ENCODE measurements around the gene PLD6.
"Not testable (repeated sequence)": the region's sequence is repeated elsewhere in the genome, so short reads cannot be mapped to it uniquely, and the experiment has no call there.

PLD6 gene, protein sequence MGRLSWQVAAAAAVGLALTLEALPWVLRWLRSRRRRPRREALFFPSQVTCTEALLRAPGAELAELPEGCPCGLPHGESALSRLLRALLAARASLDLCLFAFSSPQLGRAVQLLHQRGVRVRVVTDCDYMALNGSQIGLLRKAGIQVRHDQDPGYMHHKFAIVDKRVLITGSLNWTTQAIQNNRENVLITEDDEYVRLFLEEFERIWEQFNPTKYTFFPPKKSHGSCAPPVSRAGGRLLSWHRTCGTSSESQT

DNA sequence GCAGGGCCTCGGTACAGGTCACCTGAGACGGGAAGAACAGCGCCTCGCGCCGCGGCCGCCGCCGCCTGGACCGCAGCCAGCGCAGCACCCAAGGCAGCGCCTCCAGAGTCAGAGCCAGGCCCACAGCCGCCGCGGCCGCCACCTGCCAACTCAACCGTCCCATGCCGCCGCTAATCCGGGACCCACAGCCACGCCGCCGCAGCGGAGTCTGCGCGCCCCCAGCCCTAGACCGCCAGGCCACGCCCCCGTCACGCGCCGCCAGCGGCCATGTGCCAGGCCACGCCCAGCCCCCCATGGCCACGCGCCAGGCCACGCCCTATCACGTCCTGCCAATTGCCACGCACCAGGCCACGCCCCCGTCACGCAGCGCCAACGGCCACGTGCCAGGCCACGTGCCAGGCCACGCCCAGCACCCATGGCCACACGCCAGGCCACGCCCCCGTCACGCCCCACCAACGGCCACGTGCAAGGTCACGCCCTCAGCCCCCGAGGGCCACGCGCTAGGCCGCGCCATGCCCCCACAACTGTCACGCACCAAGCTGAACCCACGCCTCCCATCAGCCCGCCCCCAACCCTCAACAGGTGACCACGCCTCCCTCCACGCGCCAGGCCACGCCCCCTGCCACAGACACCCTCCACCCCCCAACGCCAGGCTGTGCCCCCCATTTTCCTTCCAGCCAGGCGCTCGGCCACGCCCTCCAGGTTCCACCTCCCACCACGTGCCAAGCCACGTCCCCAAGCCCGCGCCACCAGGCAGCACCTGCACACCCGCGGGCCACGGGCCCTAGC is at the start of gene PLD6:
PLD6 (minus strand) TSS at position 210 of the 789 bp plus-strand sequence; CDS start at position 163, 47 bp downstream.
- in situ Hi-C loops (cut with MboI; ENCODE audit: low sequenced_read_pairs): no loop called here

DNA sequence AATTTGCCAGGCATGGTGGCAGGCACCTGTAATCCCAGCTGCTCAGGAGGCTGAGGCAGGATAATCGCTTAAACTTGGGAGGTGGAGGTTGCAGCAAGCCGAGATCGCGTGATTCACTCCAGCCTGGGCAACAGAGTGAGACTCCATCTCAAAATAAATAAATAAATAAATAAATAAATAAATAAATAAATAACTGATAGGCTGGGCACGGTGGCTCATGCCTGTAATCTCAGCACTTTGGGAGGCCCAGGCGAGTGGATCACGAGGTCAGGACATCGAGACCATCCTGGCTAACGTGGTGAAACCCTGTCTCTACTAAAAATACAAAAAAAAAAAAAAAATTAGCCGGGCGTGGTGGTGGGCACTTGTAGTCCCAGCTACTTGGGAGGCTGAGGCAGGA is 49.6 kb upstream of the PLD6 start:
- in situ Hi-C loops (cut with MboI; ENCODE audit: low sequenced_read_pairs): not testable (repeated sequence)

- in situ Hi-C loops (cut with MboI; ENCODE audit: low sequenced_read_pairs): no loop called here
These were observed 47.9 kb upstream of the PLD6 start for GRCh38 chr17:17254036-17254435.

- in situ Hi-C loops (cut with MboI; ENCODE audit: low sequenced_read_pairs): no loop called here
These were observed 47.3 kb upstream of the PLD6 start for GRCh38 chr17:17253406-17253805.

DNA sequence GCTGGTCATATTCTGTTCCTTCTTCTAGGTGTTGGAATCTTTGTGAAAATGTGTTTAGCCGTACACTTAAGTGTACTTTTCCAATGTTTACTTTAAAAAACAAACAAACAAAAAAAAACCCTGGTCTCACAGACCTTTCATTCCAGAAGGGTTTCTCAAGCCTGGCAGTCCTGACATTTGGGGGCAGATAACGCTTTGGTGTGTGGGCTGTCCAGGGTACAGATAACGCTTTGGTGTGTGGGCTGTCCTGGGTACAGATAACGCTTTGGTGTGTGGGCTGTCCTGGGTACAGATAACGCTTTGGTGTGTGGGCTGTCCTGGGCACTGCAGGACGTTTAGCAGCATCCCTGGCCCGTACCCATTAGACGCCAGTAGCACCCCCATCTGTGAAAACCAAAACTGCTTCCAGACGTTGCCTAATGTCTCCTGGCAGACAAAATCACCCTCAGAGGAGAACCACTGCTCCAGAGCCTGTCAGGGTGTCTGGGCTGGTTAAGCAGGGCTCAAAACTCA is 46.1 kb upstream of the PLD6 start:
- in situ Hi-C loops (cut with MboI; ENCODE audit: low sequenced_read_pairs): no loop called here

DNA sequence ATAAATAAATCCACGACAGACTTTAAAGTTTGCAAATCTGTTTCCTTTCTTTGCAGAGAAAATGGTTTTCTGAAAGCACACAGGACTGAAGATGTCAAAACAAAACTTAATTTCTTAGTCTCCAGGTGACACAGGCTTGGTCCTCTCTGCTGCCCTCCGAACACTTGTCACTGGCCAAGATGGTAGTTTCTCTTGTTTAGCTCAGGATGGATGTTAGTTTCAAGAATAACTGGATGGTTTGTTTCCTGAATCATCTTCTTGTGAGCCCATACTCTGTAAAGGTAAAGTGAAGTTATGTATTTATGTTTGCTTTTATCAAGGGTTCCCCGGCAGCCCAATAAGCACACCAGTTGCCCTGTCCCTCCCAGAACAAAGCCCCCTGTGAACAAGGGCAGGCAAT is 40.7 kb upstream of the PLD6 start:
- in situ Hi-C loops (cut with MboI; ENCODE audit: low sequenced_read_pairs): no loop called here

DNA sequence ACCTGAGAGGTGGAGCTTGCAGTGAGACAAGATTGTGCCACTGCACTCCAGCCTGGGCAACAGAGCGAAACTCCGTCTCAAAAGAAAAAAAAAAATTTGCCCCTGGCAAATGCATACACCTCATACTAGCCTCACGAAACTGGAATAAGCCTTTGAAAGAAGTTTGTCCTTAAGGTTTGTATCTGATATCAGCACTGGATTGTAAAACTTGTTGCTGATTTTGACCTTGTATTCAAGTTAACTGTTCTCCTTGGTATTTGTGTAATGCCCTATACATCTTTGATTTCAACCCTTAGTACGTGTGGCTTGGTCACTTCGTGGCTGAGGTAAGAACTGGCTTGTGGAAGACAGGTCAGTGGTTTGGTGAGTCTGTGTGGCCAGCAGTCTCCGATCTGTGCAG is 37.0 kb upstream of the PLD6 start:
- in situ Hi-C loops (cut with MboI; ENCODE audit: low sequenced_read_pairs): no loop called here

- in situ Hi-C loops (cut with MboI; ENCODE audit: low sequenced_read_pairs): no loop called here
These were observed 36.1 kb upstream of the PLD6 start for GRCh38 chr17:17242246-17242645.

GRCh38 chr17:17241656-17242055 is 35.5 kb upstream of the PLD6 start:
- in situ Hi-C loops (cut with MboI; ENCODE audit: low sequenced_read_pairs): no loop called here

GRCh38 chr17:17239832-17240231 is 33.7 kb upstream of the PLD6 start:
- in situ Hi-C loops (cut with MboI; ENCODE audit: low sequenced_read_pairs): no loop called here

GRCh38 chr17:17237026-17237799 is 31.1 kb upstream of the PLD6 start, which contains the start of gene FLCN:
TSS of gene FLCN (minus strand) at chr17:17237168. CDS start at chr17:17228137, 9,031 bp downstream.
- in situ Hi-C loops (cut with MboI; ENCODE audit: low sequenced_read_pairs): no loop called here

DNA sequence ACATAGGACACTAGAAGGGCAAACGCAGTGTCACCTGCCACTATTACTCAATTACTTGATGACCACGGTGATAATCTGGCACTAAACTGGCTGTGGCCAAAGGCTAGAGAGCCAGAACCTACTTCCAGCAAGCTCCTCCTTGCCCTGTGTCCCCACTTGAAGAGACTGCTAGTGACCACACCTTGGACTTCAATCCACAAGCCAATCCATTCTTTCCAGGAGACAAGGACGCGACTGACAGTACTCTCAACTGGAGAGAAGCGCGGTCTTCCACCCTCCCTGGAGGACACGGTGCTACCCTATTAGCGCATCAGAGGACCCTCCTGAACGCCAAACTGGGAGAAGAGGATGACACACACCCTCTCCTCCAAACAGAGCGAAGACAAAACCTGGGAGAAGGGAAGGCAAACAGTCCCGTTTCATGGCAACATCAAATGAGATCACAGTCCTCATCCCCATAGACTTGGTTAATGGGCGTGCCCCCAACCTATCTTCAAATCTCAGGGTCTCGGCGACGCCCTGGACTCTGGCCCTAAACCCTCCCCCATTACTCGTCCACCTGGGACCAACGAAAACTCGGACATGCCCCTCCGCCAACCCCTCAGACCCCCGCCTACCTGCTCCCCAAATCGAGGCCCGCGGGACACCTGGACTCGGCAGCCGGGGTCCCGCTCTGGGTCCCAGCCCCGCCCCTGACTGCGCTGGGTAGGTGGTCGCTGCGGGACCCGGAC is 30.3 kb upstream of the PLD6 start:
- in situ Hi-C loops (cut with MboI; ENCODE audit: low sequenced_read_pairs): no loop called here

- in situ Hi-C loops (cut with MboI; ENCODE audit: low sequenced_read_pairs): no loop called here
These were observed 29.4 kb upstream of the PLD6 start for GRCh38 chr17:17235212-17236174.

- in situ Hi-C loops (cut with MboI; ENCODE audit: low sequenced_read_pairs): no loop called here
These were observed 26.1 kb upstream of the PLD6 start for GRCh38 chr17:17232303-17232621.

DNA sequence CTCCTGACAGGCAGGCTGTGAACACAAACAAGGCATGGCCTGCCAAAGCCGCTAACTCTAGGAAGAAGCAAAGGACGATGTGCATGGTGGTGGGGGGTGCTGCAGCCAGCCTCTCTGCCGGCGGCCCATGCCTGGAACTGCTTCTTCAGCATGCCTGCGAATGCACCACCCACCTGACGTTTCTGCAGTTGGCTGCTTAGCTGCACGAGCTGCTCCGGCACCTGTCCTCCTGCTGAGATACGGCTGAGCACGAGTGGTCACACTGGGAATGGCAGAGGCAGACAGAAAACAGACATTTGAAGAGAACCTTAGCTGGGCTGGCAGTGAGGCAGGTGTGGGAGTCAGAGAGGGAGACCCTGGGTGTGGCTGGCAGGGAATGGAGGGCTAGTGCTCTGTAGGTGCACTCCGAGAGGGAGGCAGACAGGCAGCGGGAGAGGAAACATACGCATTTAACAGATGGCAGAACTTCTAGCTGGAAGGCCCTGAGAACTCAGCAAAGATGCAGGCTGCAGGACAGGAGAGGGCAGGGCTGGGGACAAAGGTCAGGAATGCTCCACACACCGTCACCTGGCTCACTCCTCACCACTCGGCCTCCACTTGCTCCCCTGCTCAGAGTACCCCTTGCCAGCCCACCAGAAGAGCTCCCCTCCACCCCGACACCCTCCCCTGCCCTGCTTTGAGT is 25.6 kb upstream of the PLD6 start:
- in situ Hi-C loops (cut with MboI; ENCODE audit: low sequenced_read_pairs): no loop called here

GRCh38 chr17:17229416-17230384 is 23.6 kb upstream of the PLD6 start:
- in situ Hi-C loops (cut with MboI; ENCODE audit: low sequenced_read_pairs): no loop called here

DNA sequence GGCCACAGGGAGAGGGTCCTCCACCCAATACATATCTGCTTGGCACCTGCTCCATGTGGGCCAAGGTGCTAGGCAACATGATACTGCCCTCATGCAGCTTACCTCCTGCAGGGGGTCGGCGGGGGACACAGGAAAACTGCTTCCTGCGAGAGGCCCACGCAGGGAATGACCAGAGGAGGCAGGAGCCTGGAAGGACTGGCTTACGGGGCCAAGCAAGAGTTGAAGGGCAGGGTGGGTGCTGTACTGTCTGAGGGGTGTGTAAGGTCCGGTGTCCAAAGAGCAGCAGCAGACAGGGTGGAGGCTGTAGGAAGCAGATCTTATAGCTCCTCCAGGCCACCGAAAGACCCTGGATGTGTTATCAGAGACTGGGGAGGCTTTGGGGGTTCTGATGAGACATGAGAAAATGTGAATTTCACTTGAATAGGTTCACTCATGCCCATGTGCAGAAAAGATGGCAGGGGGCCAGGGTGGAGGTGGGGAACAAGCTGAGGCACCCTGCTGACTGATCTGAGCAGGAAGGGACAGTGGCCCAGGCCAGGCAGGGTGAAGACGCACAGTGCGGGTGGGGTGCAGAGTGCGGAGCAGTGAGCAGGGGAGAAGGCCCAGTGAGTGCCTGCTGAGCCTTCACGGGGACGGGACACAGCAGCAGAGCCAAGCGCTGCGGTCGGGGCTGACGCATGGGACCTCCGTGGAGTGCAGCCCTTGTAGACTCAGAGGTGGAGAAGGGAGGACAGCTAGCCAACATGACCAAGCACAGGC is 22.6 kb upstream of the PLD6 start:
- in situ Hi-C loops (cut with MboI; ENCODE audit: low sequenced_read_pairs): no loop called here
